ENCODE measurements around the gene TMEM256.

Gene TMEM256

DNA sequence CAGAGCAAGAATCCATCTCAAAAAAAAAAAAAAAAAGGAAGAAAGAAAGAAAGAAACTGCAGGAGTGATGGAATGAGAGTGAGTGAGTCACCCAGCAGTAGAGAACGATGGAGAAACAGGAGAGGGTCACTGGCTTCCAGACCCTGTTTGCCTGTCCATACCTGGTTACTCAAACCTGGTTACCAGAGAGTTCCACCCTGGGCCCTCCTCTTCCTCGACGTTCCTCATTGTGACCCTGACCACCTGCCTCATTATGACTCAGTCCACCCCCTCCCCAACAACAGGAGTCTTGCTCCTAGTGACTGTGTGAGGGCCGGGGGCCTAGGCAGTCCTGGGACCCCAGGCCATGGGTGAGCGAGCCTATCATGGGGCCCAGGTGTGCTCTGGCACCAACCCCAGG is 24.7 kb upstream of the TMEM256 start, which contains the start of gene SPEM3:
Gene SPEM3 (plus strand): TSS at position 301 of the 400 bp plus-strand sequence. CDS start 46 bp downstream, at position 347.
- no peak for DNase-seq

DNA sequence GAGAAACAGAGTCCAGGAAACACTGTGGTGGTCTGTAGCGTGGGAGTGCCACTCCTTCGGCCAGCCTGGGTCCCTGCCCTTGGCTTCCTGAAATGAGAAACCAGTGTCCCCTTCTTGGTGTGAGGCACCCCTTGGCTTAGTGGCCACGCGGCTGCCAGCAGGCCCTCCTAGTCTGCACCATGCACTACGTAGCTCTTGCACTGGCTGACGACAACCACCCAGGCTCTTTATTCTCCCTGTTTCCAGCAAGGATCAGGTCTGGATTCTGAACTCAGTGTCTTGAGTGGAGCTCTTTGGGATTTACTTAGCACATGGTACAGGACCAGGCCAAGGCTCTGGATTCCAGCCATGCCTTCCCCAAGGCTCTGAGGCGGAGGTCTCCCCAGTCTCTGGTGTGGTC is 23.7 kb upstream of the TMEM256 start:
- no peak for DNase-seq

DNA sequence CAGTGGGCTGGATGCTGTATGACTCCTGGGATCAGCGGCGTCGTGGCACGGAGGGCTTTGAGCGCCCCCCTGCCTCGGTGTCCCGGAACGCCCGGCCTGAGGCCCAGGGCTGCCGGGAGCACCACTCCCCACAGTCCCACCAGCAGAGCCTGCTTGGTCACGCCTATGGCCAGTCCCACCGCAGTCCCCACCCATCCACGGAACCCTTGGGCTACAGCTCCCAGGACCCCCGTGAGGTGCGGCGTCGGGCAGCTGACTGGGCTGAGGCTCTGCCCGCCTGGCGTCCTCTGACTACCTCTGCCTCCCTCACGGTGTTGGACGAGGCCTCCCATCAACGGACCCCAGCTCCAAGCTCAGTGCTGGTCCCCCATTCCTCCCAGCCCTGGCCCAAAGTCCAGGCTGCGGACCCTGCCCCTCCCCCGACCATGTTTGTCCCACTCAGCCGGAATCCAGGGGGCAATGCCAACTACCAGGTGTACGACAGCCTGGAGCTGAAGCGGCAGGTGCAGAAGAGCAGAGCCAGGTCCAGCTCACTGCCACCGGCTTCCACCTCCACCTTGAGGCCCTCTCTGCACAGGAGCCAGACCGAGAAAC is 23.1 kb upstream of the TMEM256 start:
- DNase-seq = no peak

DNA sequence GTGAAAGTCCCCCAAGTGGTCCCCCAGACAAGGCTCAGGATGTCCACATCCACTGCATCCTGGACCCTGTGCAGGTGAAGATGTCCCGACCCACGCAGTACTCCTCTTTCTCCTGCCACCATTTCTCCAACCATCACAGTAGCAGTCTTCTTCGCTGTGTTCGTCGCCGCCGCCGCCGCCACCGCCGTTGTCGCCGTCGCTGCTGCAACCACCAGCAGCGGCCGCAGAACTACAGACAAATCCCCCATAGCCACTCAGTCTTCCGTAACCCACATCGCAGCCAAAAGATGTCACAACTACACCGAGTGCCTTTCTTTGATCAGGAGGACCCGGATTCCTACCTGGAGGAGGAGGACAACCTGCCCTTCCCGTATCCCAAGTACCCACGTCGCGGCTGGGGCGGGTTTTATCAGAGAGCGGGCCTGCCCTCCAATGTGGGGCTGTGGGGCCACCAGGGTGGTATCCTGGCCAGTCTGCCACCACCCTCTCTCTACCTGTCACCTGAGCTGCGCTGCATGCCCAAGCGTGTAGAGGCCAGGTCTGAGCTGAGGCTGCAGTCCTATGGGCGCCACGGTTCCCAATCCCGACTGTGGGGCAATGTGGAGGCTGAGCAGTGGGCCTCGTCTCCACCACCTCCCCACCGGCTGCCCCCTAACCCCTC is 22.4 kb upstream of the TMEM256 start:
- no peak for DNase-seq

DNA sequence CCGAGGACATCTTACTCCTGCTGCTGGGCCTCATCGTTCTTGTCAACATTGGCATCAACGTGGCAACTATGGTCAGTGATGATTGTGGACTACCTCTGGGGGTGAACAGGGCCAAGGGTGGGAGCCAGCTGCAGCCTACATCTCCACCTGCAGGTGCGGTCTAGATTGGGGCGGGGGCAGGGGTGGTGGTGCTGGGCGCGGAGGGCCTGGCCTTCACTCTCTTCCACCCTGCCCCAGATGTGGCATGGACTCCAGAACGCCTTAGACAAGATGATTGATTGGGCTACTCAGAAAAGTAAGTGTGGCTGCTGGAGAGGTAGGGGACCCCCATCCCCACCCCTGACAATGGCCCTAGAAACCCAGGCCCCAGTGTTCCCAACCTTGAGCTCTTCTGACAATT is 21.9 kb upstream of the TMEM256 start:
- no peak for DNase-seq

DNA sequence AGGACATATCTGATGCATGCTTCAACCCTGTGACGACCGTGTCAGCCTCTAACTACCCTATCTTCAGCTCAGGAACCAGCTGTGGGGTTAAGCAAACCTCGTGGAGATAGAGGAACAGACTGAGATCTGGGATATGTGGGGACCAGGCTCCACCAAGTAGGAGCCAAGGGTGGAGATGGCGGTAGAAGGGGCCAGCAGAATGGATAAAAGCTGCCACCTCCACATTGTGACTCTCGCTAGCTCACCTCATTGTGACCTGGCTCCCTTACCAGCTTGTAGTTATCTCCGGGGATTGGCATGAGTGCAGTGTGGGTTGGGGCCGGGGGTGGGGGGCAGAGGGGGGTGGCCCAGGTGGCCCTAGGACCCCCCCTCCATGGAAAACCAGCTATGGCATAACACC is 21.4 kb upstream of the TMEM256 start, which contains the start of gene SPEM2:
Gene SPEM2 (plus strand): TSS at position 301 of the 400 bp plus-strand sequence. CDS start 73 bp downstream, at position 374.
- no peak for DNase-seq

DNA sequence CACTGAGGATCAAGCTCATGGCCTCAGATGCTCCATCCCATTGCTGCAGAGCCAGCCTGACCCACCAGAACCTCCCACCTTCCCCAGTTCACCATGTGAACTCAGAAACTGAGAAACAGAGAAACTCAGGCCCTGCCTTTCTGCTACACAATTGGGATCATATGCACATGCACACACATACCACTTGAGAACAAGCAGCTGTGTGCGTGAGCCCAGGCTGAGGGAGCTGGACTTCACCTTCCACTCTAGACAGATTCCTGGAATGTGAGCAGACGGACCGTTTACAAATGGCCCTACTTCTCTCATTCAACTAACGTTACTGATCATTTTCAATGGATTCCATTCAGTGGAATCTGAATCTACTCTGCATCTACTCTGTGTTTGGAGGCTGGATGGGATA is 19.8 kb upstream of the TMEM256 start:
- no peak for DNase-seq

DNA sequence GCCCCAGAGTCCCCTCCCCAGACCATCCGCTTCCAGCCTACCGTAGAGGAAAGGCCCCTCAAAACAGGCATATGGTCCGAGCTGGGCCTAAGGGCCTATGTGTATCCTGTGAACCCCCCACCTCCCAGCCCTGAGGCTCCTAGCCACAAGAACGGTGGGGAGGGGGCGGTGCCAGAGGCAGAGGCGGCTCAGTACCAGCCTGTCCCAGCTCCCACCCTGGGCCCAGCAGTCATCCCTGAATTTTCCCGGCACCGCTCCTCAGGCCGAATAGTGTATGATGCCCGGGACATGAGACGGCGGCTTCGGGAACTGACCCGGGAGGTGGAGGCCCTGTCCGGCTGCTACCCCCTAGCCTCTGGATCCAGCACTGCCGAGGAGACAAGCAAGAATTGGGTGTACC is 17.3 kb upstream of the TMEM256 start:
- DNase-seq = no peak

DNA sequence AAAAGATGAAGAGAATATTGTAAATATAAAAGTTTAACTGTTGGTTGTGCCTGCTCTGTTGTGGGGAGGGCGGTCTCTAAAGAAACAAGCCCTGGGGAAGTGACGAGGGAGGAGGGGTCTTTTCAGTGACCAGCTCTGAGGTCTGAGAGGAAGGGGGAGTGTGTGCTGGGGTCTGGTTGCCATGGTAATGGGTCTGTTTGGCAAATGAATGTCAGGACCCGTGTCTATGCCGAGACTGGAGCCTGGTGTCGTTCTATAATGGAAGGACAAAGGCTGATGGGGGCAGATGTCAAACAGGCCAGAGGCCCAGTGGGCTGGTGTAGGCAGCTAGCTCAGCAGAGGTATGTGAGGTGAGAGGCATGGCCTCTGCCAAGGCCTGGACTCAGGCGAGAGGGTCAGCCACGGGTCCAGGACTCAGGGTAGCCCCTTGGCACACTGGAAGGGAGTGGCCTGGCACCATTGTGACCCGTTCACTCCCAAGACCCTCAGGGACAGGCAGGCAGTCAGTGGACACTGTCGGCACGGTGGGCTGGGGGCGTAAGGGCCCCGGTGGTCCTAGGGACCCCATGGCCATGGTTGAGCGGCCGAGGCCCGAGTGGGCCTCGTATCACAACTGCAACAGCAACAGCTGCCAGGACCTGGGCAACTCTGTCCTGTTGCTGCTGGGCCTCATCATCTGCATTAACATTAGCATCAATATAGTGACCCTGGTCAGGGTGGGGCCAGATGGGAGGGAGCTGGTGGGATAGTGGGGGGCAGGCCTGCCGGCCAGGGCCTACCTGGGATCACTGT is 16.1 kb upstream of the TMEM256 start, which contains the start of gene SPEM1:
Gene SPEM1 (plus strand): TSS at position 506 of the 792 bp plus-strand sequence. CDS start 61 bp downstream, at position 567.
- DNase-seq = no peak

DNA sequence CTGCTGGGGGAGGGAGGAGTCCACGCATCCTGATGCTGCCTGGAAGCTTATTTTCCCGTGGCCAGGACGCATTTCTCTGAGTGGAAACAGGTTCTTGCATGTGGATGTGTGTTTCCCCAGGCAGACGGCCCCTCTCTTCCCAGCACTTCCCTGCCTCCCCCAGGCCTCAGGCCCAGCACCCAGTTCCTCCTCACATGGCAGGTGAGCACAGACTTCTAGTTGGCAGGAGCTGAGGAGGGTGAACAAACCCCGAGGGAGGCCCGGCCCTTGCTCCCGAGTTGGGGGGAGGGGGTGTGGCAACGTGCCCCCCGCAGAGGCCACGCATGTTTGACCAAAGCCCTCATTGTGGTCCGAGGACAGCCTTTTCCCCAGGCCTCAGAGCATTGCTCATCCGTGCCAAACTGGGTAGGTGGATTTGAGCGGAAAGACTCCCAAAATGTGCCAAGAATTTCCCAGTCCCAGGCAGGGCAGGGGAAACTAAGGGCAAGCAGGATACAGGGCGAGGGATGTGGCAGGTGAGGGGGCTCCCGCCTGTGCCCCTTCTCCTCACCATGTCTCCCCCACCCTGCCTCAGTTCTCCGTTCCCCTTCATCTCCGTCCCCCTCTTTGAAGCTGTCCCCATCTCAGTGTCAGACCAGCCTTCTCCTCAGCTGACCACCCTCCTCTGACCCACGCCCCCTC is 14.7 kb upstream of the TMEM256 start:
- no peak for DNase-seq

DNA sequence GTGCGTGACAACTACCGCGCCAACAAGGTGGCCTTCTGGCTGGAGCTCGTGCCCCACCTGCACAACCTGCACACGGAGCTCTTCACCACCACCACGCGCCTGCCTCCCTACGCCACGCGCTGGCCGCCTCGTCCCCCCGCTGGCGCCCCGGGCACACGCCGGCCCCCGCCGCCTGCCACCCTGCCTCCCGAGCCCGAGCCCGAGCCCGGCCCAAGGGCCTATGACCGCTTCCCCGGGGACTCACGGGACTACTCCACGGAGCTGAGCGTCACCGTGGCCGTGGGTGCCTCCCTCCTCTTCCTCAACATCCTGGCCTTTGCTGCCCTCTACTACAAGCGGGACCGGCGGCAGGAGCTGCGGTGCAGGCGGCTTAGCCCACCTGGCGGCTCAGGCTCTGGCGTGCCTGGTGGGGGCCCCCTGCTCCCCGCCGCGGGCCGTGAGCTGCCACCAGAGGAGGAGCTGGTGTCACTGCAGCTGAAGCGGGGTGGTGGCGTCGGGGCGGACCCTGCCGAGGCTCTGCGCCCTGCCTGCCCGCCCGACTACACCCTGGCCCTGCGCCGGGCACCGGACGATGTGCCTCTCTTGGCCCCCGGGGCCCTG is 13.3 kb upstream of the TMEM256 start:
- DNase-seq = no peak

DNA sequence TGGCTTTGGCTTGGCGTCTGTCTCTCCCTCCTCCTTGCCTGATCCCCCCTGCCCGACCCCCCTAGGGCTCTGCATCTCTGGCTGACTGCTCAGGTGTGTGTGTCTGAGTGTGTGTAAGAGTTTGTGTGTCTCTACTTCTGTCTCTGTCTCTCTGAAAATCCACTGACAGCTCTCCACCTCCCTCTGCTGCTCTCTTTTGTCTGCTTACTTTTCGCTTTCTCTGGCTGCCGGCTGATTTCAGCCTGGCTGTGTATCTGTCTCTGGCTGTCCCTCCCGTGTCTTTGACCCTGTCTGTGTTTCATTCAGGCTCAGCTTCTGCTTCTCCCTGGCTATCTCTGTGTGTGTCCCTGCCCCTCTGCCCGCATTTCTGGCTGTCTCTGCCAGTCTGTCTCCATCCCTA is 12.4 kb upstream of the TMEM256 start:
- no peak for DNase-seq

DNA sequence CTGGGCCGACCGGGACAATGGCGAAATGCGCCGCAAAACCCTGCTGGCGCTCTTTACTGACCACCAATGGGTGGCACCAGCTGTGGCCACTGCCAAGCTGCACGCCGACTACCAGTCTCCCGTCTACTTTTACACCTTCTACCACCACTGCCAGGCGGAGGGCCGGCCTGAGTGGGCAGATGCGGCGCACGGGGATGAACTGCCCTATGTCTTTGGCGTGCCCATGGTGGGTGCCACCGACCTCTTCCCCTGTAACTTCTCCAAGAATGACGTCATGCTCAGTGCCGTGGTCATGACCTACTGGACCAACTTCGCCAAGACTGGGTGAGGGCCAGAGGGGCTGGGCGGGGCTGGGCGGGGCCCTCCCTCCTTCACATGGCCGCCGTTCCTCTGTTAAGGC is 11.9 kb upstream of the TMEM256 start:
- DNase-seq = no peak

DNA sequence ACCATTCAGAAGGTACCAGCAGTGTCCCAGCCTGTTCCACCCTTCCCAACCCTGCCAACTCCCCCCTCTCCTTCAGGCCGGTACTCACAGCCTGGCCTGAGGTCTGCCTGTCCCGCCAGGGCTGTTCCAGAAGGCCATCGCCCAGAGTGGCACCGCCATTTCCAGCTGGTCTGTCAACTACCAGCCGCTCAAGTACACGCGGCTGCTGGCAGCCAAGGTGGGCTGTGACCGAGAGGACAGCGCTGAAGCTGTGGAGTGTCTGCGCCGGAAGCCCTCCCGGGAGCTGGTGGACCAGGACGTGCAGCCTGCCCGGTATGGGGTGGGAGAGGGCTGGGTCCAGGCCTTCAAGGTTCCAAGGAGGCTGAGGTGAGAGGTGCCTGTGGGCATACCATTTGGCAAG is 10.9 kb upstream of the TMEM256 start:
- DNase-seq = no peak

DNA sequence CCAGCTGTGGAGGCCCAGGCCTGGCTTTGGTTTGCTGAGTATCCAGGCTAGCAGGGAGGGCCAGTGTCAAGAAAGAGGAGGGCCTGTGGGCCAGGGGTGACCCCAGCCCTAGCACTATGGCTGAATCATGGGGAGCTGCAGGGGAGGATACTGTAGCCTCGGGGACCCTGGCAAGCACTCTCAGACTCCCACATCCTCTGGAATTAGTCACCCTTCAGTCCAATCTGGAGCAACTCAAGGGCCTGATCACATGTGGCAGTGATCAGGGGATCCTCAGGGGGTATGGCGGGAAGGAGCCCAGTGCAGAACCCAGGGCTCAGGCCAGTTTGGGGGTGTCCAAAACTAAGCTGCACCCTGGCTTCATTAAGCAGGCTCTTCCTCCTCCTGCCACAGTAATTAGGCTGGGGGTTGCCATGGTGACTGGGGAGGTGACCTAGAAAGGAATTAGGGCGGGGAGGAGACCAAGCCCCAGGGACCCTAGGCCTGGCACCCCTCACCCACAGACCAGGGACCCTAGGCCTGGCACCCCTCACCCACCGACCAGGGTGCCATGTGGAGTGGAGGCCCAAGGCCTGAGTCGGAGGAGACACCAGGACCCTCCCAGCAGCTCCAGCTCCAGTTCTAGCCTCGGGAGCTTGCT is 9.6 kb upstream of the TMEM256 start:
- DNase-seq = no peak

DNA sequence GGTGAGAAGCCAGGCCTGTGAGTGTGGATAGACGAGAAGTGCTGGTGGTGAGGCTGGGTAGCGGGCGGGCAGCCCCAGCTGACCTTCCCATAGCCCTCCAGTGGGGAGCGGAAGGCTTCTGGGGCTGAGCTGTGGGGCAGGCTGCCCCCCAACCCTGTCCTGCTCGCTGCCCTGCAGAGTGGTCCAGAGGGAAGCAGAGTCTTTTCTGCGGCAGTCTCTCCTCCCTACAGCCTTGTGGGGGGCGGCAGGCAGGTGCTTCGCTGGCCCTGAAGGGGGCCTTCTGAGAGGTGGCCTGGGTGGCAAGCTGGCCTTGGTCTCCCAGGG is 7.5 kb upstream of the TMEM256 start:
- DNase-seq = no peak

DNA sequence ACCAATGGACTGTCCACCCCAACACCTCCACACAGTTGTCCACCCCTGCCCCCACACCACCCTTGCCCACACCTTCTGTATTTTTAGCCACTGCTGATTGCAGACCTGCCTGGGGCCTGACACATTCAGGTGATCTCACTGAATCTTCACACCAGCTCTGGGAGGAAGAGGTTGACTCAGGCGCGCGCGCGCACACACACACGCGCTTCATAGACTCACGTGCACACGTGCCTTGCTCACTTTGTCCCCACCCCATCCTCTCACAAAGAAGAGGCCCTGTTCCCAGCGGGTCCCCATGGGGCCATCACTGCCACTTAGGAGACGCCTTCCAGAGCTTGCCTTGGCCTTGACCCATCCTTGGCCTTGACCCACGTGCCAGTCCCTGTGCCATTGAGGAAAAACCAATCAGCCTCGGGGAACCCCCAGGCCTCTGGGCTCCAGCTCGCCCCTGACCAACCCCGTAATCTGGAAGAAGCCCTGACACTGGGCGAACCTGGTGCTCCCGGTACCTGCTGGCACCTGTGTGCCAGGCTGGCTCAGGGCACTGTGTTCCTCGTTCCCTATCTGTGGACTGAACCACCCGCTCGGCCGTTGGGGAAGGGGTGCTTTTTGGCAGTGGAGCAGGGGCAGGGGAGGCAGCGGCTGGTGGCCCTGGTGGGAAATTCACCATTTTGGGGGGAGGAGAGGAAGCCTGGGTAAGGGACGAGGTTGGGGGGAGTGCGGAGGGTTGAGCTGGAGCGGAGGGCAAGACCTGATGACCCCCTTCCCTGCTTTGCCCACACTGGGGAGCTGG is 6.9 kb upstream of the TMEM256 start:
- no peak for DNase-seq

DNA sequence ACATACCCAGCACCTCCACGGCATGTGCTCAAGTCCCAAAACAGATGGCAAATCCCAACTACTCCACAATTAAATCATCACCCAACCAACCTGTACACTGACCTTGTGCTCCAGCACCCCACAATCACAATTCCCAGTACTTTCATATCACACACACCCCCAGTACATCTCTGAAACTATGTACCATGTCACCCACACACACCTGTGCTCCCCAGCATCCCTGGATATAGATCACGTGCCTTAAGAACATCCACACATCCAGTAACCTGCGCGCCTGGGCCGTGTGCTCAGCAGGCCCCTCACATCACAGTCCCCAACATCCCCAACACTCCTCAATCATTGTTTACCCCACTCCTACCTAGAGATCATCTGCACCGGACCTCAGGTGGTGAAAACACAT is 5.8 kb upstream of the TMEM256 start:
- no peak for DNase-seq

DNA sequence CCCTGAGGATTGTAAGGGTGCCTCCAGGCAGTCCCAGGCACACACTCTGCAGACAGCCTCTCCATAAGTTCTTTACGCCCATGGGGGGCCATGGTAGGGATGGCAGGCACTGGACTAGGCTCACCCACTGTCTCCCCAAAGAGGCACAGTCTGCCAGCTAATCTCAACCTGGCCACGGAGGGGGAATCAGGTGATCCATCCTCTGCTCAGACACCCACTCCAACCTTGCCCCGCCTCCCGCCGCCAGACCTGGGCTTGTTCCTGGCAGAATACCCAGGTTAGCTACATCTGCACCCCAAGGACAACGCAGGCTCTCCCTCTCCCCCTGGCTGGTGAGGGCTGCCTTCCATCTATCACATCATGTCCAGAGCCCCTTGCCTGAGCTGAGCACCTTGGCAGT is 5.0 kb upstream of the TMEM256 start:
- no peak for DNase-seq

DNA sequence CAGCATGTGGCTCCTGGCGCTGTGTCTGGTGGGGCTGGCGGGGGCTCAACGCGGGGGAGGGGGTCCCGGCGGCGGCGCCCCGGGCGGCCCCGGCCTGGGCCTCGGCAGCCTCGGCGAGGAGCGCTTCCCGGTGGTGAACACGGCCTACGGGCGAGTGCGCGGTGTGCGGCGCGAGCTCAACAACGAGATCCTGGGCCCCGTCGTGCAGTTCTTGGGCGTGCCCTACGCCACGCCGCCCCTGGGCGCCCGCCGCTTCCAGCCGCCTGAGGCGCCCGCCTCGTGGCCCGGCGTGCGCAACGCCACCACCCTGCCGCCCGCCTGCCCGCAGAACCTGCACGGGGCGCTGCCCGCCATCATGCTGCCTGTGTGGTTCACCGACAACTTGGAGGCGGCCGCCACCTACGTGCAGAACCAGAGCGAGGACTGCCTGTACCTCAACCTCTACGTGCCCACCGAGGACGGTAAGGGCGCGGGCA is 4.4 kb upstream of the TMEM256 start:
- DNase-seq = no peak

DNA sequence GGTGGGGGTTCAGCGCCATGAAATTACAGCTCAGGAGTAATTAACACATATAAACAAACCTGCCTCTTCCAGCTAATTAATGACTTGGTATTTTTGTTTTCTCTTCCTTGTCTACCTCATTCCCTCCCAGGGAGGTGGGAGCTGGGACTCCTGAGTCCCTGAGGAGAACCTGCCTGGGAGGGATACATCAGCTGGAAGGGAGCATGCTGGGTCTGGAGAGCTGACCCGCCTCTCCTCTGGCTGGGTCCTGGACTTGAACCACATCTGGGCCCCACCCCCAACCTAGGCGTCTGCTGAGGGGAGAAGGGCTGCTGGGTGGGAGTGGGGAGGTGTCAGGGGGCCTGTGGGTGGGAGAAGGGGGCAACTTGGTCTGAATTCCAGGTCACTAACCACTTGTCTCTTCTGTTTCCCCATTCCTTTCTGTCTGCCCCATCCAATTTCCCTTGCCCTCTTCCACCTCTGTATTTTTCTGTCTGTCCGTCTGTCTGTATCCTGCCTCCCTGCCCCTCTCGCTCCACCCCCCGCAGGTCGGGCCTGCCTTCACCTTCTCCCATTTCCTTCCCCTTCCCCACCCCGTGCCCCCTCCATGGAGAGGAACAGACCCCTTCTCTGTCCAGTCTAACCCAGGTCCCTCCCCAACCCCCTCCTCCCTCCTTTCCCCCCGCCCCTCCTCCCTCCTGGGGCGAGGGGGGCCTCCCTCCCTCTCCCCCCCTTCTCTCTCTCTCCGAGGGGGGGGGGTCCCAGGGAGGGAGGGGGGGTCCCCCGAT is 3.8 kb upstream of the TMEM256 start, which contains the start of gene NLGN2:
Gene NLGN2 (plus strand): TSS at position 361 of the 767 bp plus-strand sequence. CDS start 411 bp downstream, outside the sequence.
- DNase-seq = no peak
